Measurements from ENCODE around the gene UPK2.

UPK2 gene

GRCh38 chr11:118918128-118918685 is 37.9 kb upstream of the UPK2 start:
- peak; percentile 89 for DNase-seq

GRCh38 chr11:118918686-118919280 is 37.3 kb upstream of the UPK2 start:
- peak; percentile 68 for DNase-seq

GRCh38 chr11:118921121-118921928 is 34.8 kb upstream of the UPK2 start:
- peak; percentile 37 for DNase-seq

GRCh38 chr11:118921929-118922744 is 34.0 kb upstream of the UPK2 start:
- peak; percentile 74 for DNase-seq

GRCh38 chr11:118922745-118923627 is 33.1 kb upstream of the UPK2 start:
- no peak for DNase-seq

- no peak for DNase-seq
Measured at GRCh38 chr11:118923721-118924587, 32.1 kb upstream of the UPK2 start.

GRCh38 chr11:118924591-118925585 is 31.2 kb upstream of the UPK2 start:
- DNase-seq = peak; percentile 78

- no peak for DNase-seq
Measured at GRCh38 chr11:118927554-118928100, 28.5 kb upstream of the UPK2 start.

- DNase-seq = peak; percentile 96
Measured at GRCh38 chr11:118928101-118928869, 27.8 kb upstream of the UPK2 start.

GRCh38 chr11:118928870-118929500 is 27.1 kb upstream of the UPK2 start:
- DNase-seq = no peak

GRCh38 chr11:118929501-118930093 is 26.5 kb upstream of the UPK2 start:
- peak; percentile 96 for DNase-seq

- DNase-seq = peak; percentile 87
Measured at GRCh38 chr11:118930094-118930712, 25.9 kb upstream of the UPK2 start.

- no peak for DNase-seq
Measured at GRCh38 chr11:118931571-118931970, 24.5 kb upstream of the UPK2 start.

GRCh38 chr11:118933486-118933885 is 22.6 kb upstream of the UPK2 start:
- peak; percentile 86 for DNase-seq

- DNase-seq = no peak
Measured at GRCh38 chr11:118935376-118935775, 20.7 kb upstream of the UPK2 start.

GRCh38 chr11:118938491-118939403 is 17.4 kb upstream of the UPK2 start:
- DNase-seq = no peak

All from femur (tissue), 1 donor.